Right ventricle myocardium inferior (tissue), 1 donor: ENCODE results near the gene FIGNL2. TPM values are rescaled to one million over a fixed set of nuclear protein-coding genes. Genes with fewer than 3 reads are reported as not detected.
"Not testable (repeated sequence)": the region's sequence is repeated elsewhere in the genome, so short reads cannot be mapped to it uniquely, and the experiment has no call there.

ENCODE experiments used
- ATAC-seq: fragments of 200-7000 bp; cut with Tn5 transposase; one replicate; pipeline ENCODE4 v1.9.1; 2020; ENCODE audit warnings: mild to moderate bottlenecking, moderate library complexity
- DNase-seq: peaks from one replicate; pipeline ENCODE4 v3.0.0; 2021; ENCODE audit errors: missing footprints
- intact Hi-C: fragments of 100-400 bp; cut with DNase I; formaldehyde crosslinking; loops from one replicate; pipeline ENCODE4 v1.11.0; 2022
- total RNA-seq: library from RNA; stranded (reverse); fragmentation: NEBNext Ultra II Directional; extraction: Animal tissue kit (Norgen Biotek cat#: 25700); gene quantifications from one replicate; pipeline ENCODE4 v1.2.1, GENCODE V29; 2021
- donor health status: DM: no; HTN: yes; CAD: no; lungs with severe emphysema.

FIGNL2 gene
- total RNA-seq, 1 donor from 2014 or later: 0.22 TPM

GRCh38 chr12:51809193-51809592, 39.3 kb downstream of the FIGNL2 start:
- DNase-seq (no peak), ATAC-seq (no peak)
- intact Hi-C loops: no loop called here

- no peak for DNase-seq
- intact Hi-C loops: no loop called here
- no peak for ATAC-seq
Observed at GRCh38 chr12:51806896-51807295, 41.6 kb downstream of the FIGNL2 start.

GRCh38 chr12:51801027-51801426, 47.5 kb downstream of the FIGNL2 start:
- intact Hi-C loops: no loop called here
- DNase-seq: no peak
- no peak for ATAC-seq

DNA sequence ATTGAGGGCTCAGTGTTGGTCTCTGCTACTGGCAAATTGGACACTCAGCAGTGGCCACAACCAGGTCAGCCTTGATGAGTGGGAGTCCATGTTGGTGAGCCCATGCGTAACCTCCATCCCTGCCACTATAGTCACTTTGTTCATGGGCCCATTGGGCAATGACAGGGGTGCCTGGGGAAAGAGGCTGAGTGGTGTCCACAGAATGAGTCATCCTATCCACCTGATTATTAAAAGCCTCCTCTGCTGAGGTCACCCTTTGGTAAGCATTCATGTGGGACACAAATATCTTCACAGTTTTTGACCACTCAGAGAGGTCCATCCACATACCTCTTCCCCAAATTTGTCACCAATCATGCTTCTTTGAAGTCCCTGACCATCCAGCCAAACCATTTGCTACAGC, 50.0 kb downstream of the FIGNL2 start:
- DNase-seq (no peak), ATAC-seq (no peak)
- intact Hi-C loops: no loop called here

- ATAC-seq, DNase-seq, intact Hi-C loops: not testable (repeated sequence)
Observed at GRCh38 chr12:51798051-51798450, 50.5 kb downstream of the FIGNL2 start.

DNA sequence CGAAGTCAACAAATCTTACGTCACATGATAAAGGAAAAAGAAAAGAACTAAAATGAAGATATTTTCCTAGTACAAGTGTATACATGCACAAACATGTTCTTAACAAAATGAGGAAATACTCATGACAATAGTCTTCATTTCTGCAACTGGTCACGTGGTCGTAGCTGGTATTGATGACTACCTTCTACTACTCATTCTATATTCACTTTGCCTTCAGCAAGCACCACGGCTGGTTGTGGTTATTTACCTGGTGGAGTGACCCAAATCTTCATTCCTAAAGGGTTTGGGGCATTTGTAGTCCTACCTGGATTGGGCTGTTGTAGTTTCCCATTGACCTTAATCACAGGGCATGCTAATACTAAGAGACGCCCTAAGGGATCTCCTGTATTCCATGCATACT, 51.2 kb downstream of the FIGNL2 start:
- intact Hi-C loops: no loop called here
- ATAC-seq (no peak), DNase-seq (no peak)

DNA sequence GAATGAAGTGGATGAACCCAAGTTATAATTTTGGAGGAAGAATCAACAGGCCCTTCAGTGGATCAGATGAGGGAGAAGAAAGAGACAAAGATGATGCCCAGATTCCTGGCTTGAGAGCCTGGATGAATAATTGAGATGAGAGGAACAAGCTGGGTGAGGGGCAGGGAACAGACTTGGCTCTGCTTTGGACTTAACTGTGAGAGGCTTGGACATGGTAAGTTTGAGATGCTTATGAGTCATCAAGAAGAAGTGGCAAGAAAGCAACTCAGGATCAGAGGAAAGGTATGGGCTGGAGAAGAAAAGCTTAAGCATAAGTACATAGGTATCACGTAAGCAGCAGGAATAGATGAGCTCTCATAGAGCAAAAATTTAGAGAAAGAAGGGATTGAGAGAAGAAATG, 55.3 kb downstream of the FIGNL2 start:
- ATAC-seq (no peak), DNase-seq (no peak)
- intact Hi-C loops: no loop called here

DNA sequence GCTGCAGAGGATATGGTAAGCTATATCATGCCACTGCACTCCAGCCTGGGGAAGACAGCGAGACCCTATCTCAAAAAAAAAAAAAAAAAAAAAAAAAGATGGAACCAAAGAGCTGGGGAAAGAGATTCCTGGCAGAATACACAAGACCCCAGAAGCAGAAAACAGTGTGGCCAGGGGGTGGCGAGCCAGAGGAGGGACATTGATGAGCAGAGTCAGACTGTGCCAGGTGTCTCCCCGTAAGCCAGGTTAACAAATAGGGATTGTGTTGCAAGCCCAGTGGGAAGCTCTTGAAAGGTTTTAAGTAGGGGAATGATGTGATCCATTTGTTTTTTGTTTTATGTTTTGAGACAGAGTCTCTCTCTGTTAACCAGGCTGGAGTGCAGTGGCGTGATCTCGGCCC, 56.1 kb downstream of the FIGNL2 start:
- no peak for ATAC-seq
- intact Hi-C loops: no loop called here
- no peak for DNase-seq

GRCh38 chr12:51788876-51789275, 59.6 kb downstream of the FIGNL2 start:
- ATAC-seq (no peak), DNase-seq (no peak)
- intact Hi-C loops: no loop called here

GRCh38 chr12:51785906-51786305, 62.6 kb downstream of the FIGNL2 start:
- no peak for DNase-seq
- intact Hi-C loops: no loop called here
- no peak for ATAC-seq

- DNase-seq (no peak), ATAC-seq (no peak)
- intact Hi-C loops: no loop called here
Observed at GRCh38 chr12:51784688-51785087, 63.8 kb downstream of the FIGNL2 start.

GRCh38 chr12:51779876-51780275, 68.6 kb downstream of the FIGNL2 start:
- DNase-seq: no peak
- intact Hi-C loops: no loop called here
- no peak for ATAC-seq

DNA sequence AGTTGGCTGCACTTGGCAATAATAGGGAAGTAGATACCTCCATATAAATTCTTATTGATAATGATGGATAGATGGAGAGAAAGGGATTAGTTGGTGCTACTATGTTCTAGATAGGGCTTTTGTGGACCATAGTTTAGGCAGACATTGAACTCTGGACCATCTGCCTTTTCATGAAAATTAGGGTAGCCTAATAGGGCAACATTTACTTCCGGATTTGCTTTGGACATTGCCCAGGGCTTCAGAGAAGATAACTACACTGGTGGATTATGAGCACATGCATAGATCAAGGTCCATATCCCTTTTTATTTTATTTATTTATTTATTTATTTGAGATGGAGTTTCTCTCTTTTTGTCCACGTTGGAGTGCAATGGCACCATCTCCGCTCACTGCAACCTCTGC, 70.5 kb downstream of the FIGNL2 start:
- DNase-seq (no peak), ATAC-seq (no peak)
- intact Hi-C loops: no loop called here

GRCh38 chr12:51777457-51777856, 71.1 kb downstream of the FIGNL2 start:
- ATAC-seq (no peak), DNase-seq (no peak)
- intact Hi-C loops: no loop called here

DNA sequence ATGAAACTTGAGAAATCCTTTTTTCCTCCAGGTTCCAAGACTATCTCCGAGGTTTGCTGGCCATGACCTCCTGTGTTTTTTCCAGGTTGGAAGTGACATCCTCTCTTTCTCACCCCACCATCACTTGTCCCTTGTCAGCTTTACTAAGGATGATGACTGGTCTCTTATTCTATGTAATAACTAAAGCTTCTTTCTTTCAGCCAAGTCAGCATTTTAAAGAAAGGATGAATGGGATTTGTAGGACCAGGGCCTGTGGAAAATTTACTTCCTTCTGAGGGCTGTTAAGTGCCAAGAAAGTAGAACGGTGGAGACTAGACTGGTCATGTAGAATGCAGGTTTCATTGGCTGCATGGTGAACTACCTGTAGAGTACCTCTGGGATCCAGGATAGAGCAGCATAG, 73.6 kb downstream of the FIGNL2 start:
- DNase-seq (no peak), ATAC-seq (no peak)
- intact Hi-C loops: no loop called here

- intact Hi-C loops: no loop called here
- ATAC-seq: no peak
- DNase-seq: no peak
Observed at GRCh38 chr12:51773145-51773869, 75.2 kb downstream of the FIGNL2 start.

GRCh38 chr12:51771008-51771407, 77.5 kb downstream of the FIGNL2 start:
- ATAC-seq (no peak), DNase-seq (no peak)
- intact Hi-C loops: no loop called here
